T47D (cell line): Measurements from ENCODE around the gene STAG1.
"Not testable (repeated sequence)": the region's sequence is repeated elsewhere in the genome, so short reads cannot be mapped to it uniquely, and the experiment has no call there.

Source experiments
- DNase-seq, 2 experiments: peaks; one replicate each; pipeline versions ENCODE4 v3.0.0 to v3.0.0-alpha.2; 2011 to 2012; ENCODE audit warnings: low read depth in 1 of 2, low spot score in 1 of 2
- JUND ChIP-seq: IDR thresholded peaks from 2 replicates; pipeline ENCODE4 v1.6.1; 2012; ENCODE audit warnings: low read depth
- in situ Hi-C: cut with HindIII; loops from 2 replicates; pipeline ENCODE4 v1.10.0; 2016; ENCODE audit warnings: low sequenced_read_pairs, low pct_unique_long_range_greater_than_20kb

Gene STAG1

GRCh38 chr3:136617198-136617597 lies 135.0 kb downstream of the STAG1 start:
- in situ Hi-C loops = no loop called here
- peak in 1 of 2 experiments; percentile 33 for DNase-seq
- TF ChIP-seq JUND = no peak

GRCh38 chr3:136612512-136612911 lies 139.7 kb downstream of the STAG1 start:
- in situ Hi-C loops = no loop called here
- TF ChIP-seq JUND = no peak
- DNase-seq = no peak

GRCh38 chr3:136606990-136607389 lies 145.2 kb downstream of the STAG1 start:
- DNase-seq = no peak
- TF ChIP-seq JUND = no peak
- in situ Hi-C loops = no loop called here

- DNase-seq, in situ Hi-C loops: not testable (repeated sequence)
Observed at GRCh38 chr3:136606216-136606615, 146.0 kb downstream of the STAG1 start.

- TF ChIP-seq JUND = no peak
- in situ Hi-C loops = no loop called here
- no peak for DNase-seq
Observed at GRCh38 chr3:136604961-136605360, 147.2 kb downstream of the STAG1 start.

GRCh38 chr3:136602818-136603217 lies 149.4 kb downstream of the STAG1 start:
- DNase-seq = no peak
- in situ Hi-C loops = no loop called here
- TF ChIP-seq JUND = no peak

- in situ Hi-C loops = no loop called here
- TF ChIP-seq JUND = no peak
- DNase-seq = no peak
Observed at GRCh38 chr3:136595913-136596697, 156.1 kb downstream of the STAG1 start.

- DNase-seq = peak in 1 of 2 experiments; percentile 38
- in situ Hi-C loops = no loop called here
- TF ChIP-seq JUND = no peak
Observed at GRCh38 chr3:136586580-136586979, 165.6 kb downstream of the STAG1 start.

GRCh38 chr3:136584728-136585127 lies 167.4 kb downstream of the STAG1 start:
- in situ Hi-C loops = no loop called here
- no peak for DNase-seq
- no peak for TF ChIP-seq JUND

- in situ Hi-C loops = no loop called here
- no peak for DNase-seq
- no peak for TF ChIP-seq JUND
Observed at GRCh38 chr3:136583823-136584222, 168.4 kb downstream of the STAG1 start.

GRCh38 chr3:136577791-136578190 lies 174.4 kb downstream of the STAG1 start:
- TF ChIP-seq JUND = no peak
- in situ Hi-C loops = no loop called here
- DNase-seq = peak in 1 of 2 experiments; percentile 6

GRCh38 chr3:136576279-136577009 lies 175.7 kb downstream of the STAG1 start:
- DNase-seq = no peak
- no peak for TF ChIP-seq JUND

GRCh38 chr3:136567599-136568188 lies 184.5 kb downstream of the STAG1 start:
- in situ Hi-C loops = no loop called here
- no peak for TF ChIP-seq JUND
- DNase-seq = no peak

More at GRCh38 chr3:136576279-136577009, 175.7 kb downstream of the STAG1 start:
- in situ Hi-C loops = no loop called here

GRCh38 chr3:136564962-136565361 lies 187.2 kb downstream of the STAG1 start:
- DNase-seq, in situ Hi-C loops: not testable (repeated sequence)
